Mesodermal cell (in vitro differentiated cells): ENCODE data around the gene YBX3.

Experiments
- H3K27ac ChIP-seq: 2 replicates; pipeline ENCODE4 v1.7.0; 2013; ENCODE audit warnings: mild to moderate bottlenecking, low read depth, low read length, moderate library complexity; ENCODE audit not compliant: severe bottlenecking
- H3K36me3 ChIP-seq: 2 replicates; pipeline ENCODE4 v1.7.1; 2013; ENCODE audit warnings: mild to moderate bottlenecking, low read length, moderate library complexity; ENCODE audit not compliant: control insufficient read depth, insufficient read depth
- H3K4me1 ChIP-seq: one replicate; pipeline ENCODE4 v1.7.1; 2013; ENCODE audit warnings: mild to moderate bottlenecking, low read length; ENCODE audit not compliant: insufficient read depth, control insufficient read depth, poor library complexity, severe bottlenecking
- H3K4me3 ChIP-seq: 2 replicates; pipeline ENCODE4 v1.7.0; 2013; ENCODE audit warnings: low read length, control low read depth, mild to moderate bottlenecking; ENCODE audit not compliant: insufficient read depth, poor library complexity, severe bottlenecking; ENCODE audit errors: extremely low read depth
- H3K9me3 ChIP-seq: 2 replicates; pipeline ENCODE4 v1.7.1; 2013; ENCODE audit warnings: mild to moderate bottlenecking, low read length, moderate library complexity; ENCODE audit not compliant: control insufficient read depth
- WGBS, 2 experiments: methylation state at CpG; one replicate each; pipeline ENCODE4 v1.1.5; 2013; ENCODE audit warnings: missing lambda C conversion rate in 2 of 2; ENCODE audit not compliant: insufficient coverage in 2 of 2; 5-methylcytosine and 5-hydroxymethylcytosine counted together

Gene YBX3

DNA sequence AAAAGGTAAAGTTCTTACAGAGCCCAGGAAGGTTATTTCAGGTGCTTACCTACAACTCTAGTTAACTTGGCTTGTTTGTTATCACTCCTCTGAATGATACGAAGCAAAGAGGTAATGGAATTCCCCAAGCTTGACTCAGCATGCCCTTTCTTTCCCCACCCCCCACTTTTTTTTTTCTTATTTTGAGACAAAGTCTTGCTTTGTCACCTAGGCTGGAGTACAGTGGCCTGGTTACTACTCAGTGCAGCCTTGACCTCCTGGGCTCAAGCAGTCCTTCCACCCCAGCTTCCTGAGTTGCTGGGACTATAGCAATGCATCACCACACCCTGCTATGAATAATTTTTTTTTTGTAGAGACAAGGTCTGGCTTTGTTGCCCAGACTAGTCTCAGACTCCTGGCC lies 17.1 kb upstream of the YBX3 start:
- H3K4me1 ChIP-seq, result peaks cover 4% of the 10 kb centered on the region
- no peaks in the 10 kb centered on the region for H3K9me3 ChIP-seq
- WGBS, 2 experiments, result no CpG with 5 or more reads among the region's 1 CpG
- no peak overlapping the region for H3K4me3 ChIP-seq
- no peak overlapping the region for H3K27ac ChIP-seq
- H3K36me3 ChIP-seq, result no peaks in the 10 kb centered on the region

DNA sequence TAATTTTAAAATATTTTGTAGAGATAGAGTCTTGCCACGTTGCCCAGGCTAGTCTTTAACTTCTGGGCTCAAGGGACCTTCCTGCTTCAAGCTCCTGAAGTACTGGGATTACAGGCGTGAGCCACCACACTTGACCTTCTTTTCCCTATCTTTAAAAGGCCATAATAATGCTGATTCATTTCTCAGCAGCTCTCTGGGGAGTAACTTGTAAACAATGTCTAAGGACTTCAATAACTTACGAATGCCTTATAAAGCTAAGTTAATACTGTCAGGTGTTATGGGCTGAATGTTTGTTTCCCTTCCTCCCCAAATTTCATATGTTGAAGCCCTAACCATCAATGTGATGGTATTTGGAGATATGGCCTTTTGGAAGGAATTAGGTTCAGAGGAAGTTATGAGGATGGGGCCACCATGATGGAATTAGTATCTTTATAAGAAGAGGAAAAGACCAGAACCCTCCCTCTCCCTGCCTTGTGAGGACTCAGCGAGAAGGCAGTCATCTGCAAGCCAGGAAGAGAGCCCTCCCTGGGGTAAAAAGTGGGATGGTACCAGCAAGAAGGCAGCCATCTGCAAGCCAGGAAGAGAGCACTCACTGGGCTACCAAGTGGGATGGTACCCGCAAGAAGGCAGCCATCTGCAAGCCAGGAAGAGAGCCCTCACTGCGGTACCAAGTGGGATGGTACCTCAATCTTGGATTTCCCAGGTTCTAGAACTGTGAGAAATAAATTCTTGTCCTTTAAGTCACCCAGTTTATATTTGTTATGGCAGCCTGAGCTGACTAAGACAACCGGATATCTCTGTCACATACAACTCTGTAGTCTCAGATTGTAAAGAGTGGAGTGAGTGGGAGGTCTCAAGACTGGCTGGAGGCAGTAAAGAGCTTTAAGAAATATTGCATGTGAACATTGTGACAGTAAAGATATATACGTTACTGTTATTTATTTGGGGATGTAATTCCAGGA lies 16.3 kb upstream of the YBX3 start:
- H3K9me3 ChIP-seq, result no peaks in the 10 kb centered on the region
- peaks cover 4% of the 10 kb centered on the region for H3K4me1 ChIP-seq
- H3K4me3 ChIP-seq, result no peak overlapping the region
- H3K27ac ChIP-seq, result no peak overlapping the region
- H3K36me3 ChIP-seq, result no peaks in the 10 kb centered on the region
- WGBS, 2 experiments, result 92 to 100% methylated on average over 2 to 6 of the region's 8 CpGs

GRCh38 chr12:10737249-10737648 lies 14.1 kb upstream of the YBX3 start:
- peaks cover 7% of the 10 kb centered on the region for H3K4me1 ChIP-seq
- no peak overlapping the region for H3K4me3 ChIP-seq
- WGBS, 2 experiments, result no CpG with 5 or more reads among the region's 1 CpG
- H3K9me3 ChIP-seq, result no peaks in the 10 kb centered on the region
- no peak overlapping the region for H3K27ac ChIP-seq
- H3K36me3 ChIP-seq, result no peaks in the 10 kb centered on the region

- WGBS, 2 experiments, result no CpG with 5 or more reads among the region's 1 CpG
- Histone ChIP-seq H3K27ac (no peak overlapping the region), H3K4me3 (no peak overlapping the region), H3K4me1 (peaks cover 9% of the 10 kb centered on the region), H3K9me3 (no peaks in the 10 kb centered on the region), H3K36me3 (no peaks in the 10 kb centered on the region)
Observed at GRCh38 chr12:10736463-10736862, 13.3 kb upstream of the YBX3 start.

GRCh38 chr12:10735428-10735827 lies 12.3 kb upstream of the YBX3 start:
- Histone ChIP-seq H3K36me3 (no peaks in the 10 kb centered on the region), H3K4me1 (peaks cover 9% of the 10 kb centered on the region), H3K27ac (no peak overlapping the region), H3K9me3 (no peaks in the 10 kb centered on the region), H3K4me3 (no peak overlapping the region)

GRCh38 chr12:10732549-10732948 lies 9.4 kb upstream of the YBX3 start:
- 50 to 100% methylated on average over 1 of the region's 4 CpGs for WGBS, 2 experiments
- Histone ChIP-seq H3K36me3 (no peaks in the 10 kb centered on the region), H3K4me1 (peaks cover 5% of the 10 kb centered on the region), H3K27ac (no peak overlapping the region), H3K4me3 (no peak overlapping the region), H3K9me3 (no peaks in the 10 kb centered on the region)

DNA sequence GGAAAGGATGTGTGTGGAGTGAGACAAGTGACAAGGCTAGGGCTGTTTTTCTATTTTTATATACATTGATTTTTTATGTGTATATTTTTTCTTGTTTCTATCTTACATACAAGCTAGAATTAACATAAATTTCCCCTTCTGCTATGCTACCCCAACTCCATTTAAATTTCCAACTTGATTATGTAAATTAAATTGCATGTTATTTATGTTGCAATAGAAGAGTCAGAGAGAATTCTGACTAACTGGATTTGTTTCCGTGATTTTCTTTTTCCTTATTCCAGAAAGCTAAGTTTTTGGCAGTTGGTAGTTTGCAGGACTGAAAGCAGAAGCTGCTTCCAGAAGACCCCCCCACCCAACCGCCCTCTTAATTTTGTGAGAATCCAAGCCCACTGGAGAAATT lies 8.9 kb upstream of the YBX3 start:
- H3K9me3 ChIP-seq, result no peaks in the 10 kb centered on the region
- 100% methylated on average over 1 of the region's 2 CpGs for WGBS, 2 experiments

DNA sequence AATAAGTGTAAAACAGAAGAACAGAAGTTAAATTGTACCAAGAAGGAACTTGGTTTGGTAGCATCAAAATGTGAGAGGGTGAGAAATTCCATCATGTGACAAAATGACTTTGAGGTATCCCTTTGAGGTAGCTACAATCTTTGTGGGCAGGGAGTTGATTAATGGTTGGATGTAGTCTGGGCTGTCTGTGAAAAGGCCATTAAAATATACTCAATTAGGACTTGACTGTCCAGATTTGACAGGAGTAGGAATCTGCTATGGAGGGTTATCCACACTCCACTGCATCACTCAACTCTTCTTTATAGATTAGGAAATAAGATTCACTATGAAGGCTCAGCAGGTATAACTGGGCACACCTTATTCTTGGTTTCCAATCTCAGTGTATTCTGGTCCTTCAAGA lies 7.4 kb upstream of the YBX3 start:
- Histone ChIP-seq H3K9me3 (no peaks in the 10 kb centered on the region), H3K4me1 (peaks cover 5% of the 10 kb centered on the region), H3K36me3 (no peaks in the 10 kb centered on the region), H3K27ac (no peak overlapping the region), H3K4me3 (no peak overlapping the region)

More for the DNA sequence above, 8.9 kb upstream of the YBX3 start:
- Histone ChIP-seq H3K4me1 (peaks cover 5% of the 10 kb centered on the region), H3K4me3 (no peak overlapping the region), H3K27ac (no peak overlapping the region), H3K36me3 (no peaks in the 10 kb centered on the region)

- H3K36me3 ChIP-seq, result no peaks in the 10 kb centered on the region
- peaks cover 13% of the 10 kb centered on the region for H3K4me1 ChIP-seq
- H3K9me3 ChIP-seq, result no peaks in the 10 kb centered on the region
- no peak overlapping the region for H3K4me3 ChIP-seq
- no peak overlapping the region for H3K27ac ChIP-seq
- 80 to 83% methylated on average over 2 to 3 of the region's 3 CpGs for WGBS, 2 experiments
Observed at GRCh38 chr12:10728091-10728490, 5.0 kb upstream of the YBX3 start.

DNA sequence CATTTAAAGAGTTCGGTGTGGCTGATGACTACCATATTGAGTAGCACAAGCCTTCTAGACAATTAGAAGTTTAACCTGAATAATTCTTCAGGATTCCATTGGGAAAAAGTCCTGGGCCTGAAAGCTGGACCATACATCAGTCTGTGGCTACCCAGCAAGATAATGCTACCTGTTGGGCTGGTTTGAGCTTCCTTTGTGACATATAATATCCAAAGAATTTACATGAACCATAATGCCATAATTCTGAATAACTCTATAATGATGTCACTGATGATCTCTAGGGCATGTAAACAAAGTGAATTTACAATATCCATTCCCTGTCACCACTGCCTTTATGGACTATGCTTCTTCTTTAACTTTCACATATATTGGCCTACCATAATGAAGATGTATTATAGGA lies 3.8 kb upstream of the YBX3 start:
- no peaks in the 10 kb centered on the region for H3K9me3 ChIP-seq
- H3K4me1 ChIP-seq, result peaks cover 9% of the 10 kb centered on the region
- H3K36me3 ChIP-seq, result no peaks in the 10 kb centered on the region
- WGBS, 2 experiments, result 100% methylated on average over 1 of the region's 1 CpG; no CpG with 5 or more reads in 1 of the 2 experiments
- no peak overlapping the region for H3K27ac ChIP-seq
- H3K4me3 ChIP-seq, result no peak overlapping the region

GRCh38 chr12:10725003-10725402 lies 1.9 kb upstream of the YBX3 start:
- no peaks in the 10 kb centered on the region for H3K9me3 ChIP-seq
- 80 to 100% methylated on average over 1 of the region's 1 CpG for WGBS, 2 experiments
- no peaks in the 10 kb centered on the region for H3K36me3 ChIP-seq
- peaks cover 14% of the 10 kb centered on the region for H3K4me1 ChIP-seq
- H3K4me3 ChIP-seq, result no peak overlapping the region
- H3K27ac ChIP-seq, result no peak overlapping the region
